Measurements from ENCODE around the gene SDHAF1.
A peak's percentile ranks its signal among the peaks of the same experiment; 100 is the strongest.
"Not testable (repeated sequence)": the region's sequence is repeated elsewhere in the genome, so short reads cannot be mapped to it uniquely, and the experiment has no call there.

Gene SDHAF1

DNA sequence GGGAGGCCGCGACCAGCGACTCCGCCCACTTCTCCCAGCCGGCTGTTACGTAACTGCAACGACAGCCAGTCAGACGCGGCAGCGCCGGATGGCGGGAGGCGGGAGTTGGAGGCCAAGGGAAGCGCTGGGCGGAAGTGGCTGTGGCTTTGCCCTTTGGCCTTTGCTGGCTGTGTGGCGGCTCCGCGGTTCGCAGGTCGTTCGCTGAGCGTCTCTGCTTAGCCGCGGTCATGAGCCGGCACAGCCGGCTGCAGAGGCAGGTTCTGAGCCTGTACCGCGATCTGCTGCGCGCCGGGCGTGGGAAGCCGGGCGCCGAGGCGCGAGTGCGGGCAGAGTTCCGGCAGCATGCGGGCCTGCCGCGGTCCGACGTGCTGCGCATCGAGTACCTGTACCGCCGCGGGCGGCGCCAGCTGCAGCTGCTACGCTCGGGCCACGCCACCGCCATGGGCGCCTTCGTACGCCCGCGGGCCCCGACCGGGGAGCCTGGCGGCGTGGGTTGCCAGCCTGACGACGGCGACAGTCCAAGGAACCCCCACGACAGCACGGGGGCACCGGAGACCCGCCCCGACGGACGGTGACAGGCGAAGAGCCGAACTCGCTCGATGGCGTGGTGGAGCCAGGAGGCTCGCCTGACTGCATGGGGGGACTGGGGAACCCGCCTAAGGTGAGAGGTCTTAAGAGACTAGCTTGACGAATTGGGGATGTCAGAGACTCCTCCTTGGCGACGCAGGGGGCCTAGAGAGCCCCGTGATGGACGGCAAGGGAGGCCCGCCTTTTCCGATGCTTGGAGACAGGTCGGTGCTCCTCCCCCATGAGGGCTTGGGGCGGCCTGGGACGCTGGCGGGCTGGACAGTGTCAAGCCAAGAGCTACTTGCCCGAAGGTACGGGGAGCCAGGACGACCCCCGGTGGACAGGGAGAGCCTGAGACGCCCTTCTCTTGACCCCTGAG is at the start of gene SDHAF1:
Gene SDHAF1 (plus strand): TSS at position 141 of the 946 bp plus-strand sequence. CDS start 87 bp downstream, at position 228.
- Histone ChIP-seq H3K27ac (ENCODE audit: low read depth, low read length) (peak within 1 kb of the TSS; percentile 75), H3K4me3 (ENCODE audit: low read length) (peak within 1 kb of the TSS; percentile 87), H3K4me1 (ENCODE audit: control insufficient read depth, insufficient read depth, low read length) (peaks cover 18% of the 10 kb centered on the region), H3K9ac (ENCODE audit: low read length) (peak within 1 kb of the TSS; percentile 84), H3K27me3 (ENCODE audit: control insufficient read depth, insufficient read depth, low read length) (no peaks in the 10 kb centered on the region), H3K36me3 (ENCODE audit: control insufficient read depth, insufficient read depth, low read length) (peaks cover 4% of the 10 kb centered on the region)

DNA sequence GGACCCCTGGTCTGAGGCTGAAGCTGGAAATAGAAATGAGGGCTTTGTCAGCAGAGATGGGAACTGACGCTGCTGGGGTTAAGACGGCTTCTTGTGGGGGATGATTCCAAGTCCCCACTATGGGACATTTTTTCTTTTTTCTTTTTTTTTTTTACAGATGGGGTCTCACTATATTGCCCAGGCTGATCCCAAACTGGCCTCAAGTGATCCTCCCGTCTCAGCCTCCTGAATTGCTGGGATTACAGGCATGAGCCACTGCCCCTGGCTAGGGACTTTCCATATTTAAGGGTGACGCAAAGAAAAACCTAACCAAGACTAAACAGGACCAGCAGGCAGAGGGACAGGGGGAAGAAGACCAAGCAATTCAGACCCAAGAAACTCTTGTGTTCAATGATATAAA is 48.8 kb upstream of the SDHAF1 start:
- H3K27me3 ChIP-seq (ENCODE audit: control insufficient read depth, insufficient read depth, low read length): no peaks in the 10 kb centered on the region
- no peak overlapping the region for H3K4me3 ChIP-seq (ENCODE audit: low read length)
- H3K36me3 ChIP-seq (ENCODE audit: control insufficient read depth, insufficient read depth, low read length): peaks cover 2% of the 10 kb centered on the region
- no peak overlapping the region for H3K27ac ChIP-seq (ENCODE audit: low read depth, low read length)
- H3K4me1 ChIP-seq (ENCODE audit: control insufficient read depth, insufficient read depth, low read length): no peaks in the 10 kb centered on the region
- no peak overlapping the region for H3K9ac ChIP-seq (ENCODE audit: low read length)

DNA sequence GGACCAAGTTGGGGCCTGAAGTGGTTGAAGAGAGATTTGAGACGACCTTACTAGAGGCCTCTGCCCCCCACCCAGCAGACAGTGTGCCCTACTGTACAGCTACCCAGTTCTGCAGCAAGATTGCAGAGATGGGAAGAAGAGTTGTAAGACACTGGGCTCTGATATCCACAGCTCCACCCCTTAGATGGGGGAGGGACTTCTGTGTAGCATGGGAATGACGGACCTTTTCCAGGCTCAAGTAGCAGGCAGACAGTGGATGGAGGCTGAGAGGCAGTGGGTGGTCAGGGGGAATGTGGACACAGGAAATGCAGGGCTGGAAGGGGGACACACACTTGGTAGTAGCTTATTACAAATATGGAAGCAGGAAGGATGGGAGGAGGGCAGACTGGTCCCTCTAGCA is 45.9 kb upstream of the SDHAF1 start:
- no peak overlapping the region for H3K27ac ChIP-seq (ENCODE audit: low read depth, low read length)
- no peaks in the 10 kb centered on the region for H3K36me3 ChIP-seq (ENCODE audit: control insufficient read depth, insufficient read depth, low read length)
- H3K27me3 ChIP-seq (ENCODE audit: control insufficient read depth, insufficient read depth, low read length): no peaks in the 10 kb centered on the region
- H3K4me1 ChIP-seq (ENCODE audit: control insufficient read depth, insufficient read depth, low read length): no peaks in the 10 kb centered on the region
- H3K4me3 ChIP-seq (ENCODE audit: low read length): no peak overlapping the region
- H3K9ac ChIP-seq (ENCODE audit: low read length): no peak overlapping the region

DNA sequence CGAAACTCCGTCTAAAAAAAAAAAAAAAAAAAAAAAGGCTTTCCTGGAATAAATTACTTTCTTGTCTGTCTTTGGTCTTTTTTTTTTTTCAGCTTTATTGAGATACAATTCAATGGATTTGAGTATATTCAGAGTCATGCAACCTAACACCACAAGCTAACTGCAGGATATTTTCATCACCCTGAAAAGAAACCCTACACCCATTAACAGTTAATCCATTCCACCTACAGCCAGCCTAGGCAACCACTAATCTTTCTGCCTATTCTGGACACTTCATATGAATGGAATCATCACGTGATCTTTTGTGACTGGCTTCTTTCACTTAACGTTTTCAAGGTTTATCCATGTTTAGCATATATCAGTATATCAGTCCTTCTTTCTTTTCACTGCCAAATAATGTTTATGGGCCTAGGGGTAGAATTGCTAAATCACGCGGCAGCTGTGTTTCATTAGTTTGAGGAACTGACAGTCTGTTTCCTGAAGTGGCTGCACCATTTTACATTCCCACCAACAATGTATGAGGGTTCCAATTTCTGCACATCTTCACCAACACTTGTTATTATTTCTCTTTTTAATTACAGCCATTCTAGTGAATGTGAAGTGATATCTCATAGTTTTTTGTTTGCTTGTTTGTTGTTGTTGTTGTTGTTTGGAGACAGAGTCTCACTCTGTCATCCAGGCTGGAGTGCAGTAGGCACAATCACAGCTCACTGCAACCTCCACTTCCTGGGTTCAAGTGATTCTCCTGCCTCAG is 38.9 kb upstream of the SDHAF1 start:
- Histone ChIP-seq H3K9ac (ENCODE audit: low read length) (no peak overlapping the region), H3K27ac (ENCODE audit: low read depth, low read length) (no peak overlapping the region), H3K4me1 (ENCODE audit: control insufficient read depth, insufficient read depth, low read length) (no peaks in the 10 kb centered on the region), H3K27me3 (ENCODE audit: control insufficient read depth, insufficient read depth, low read length) (peaks cover 19% of the 10 kb centered on the region), H3K36me3 (ENCODE audit: control insufficient read depth, insufficient read depth, low read length) (no peaks in the 10 kb centered on the region), H3K4me3 (ENCODE audit: low read length) (no peak overlapping the region)

GRCh38 chr19:35957411-35957810 is 37.6 kb upstream of the SDHAF1 start:
- not testable (repeated sequence) for H3K27ac ChIP-seq (ENCODE audit: low read depth, low read length); H3K4me3 ChIP-seq (ENCODE audit: low read length); H3K9ac ChIP-seq (ENCODE audit: low read length); H3K36me3 ChIP-seq (ENCODE audit: control insufficient read depth, insufficient read depth, low read length); H3K4me1 ChIP-seq (ENCODE audit: control insufficient read depth, insufficient read depth, low read length)
- H3K27me3 ChIP-seq (ENCODE audit: control insufficient read depth, insufficient read depth, low read length): peaks cover 19% of the 10 kb centered on the region

- Histone ChIP-seq H3K9ac (ENCODE audit: low read length) (no peak overlapping the region), H3K4me1 (ENCODE audit: control insufficient read depth, insufficient read depth, low read length) (no peaks in the 10 kb centered on the region), H3K4me3 (ENCODE audit: low read length) (no peak overlapping the region), H3K27ac (ENCODE audit: low read depth, low read length) (no peak overlapping the region), H3K36me3 (ENCODE audit: control insufficient read depth, insufficient read depth, low read length) (no peaks in the 10 kb centered on the region), H3K27me3 (ENCODE audit: control insufficient read depth, insufficient read depth, low read length) (peaks cover 19% of the 10 kb centered on the region)
These were observed 36.3 kb upstream of the SDHAF1 start for GRCh38 chr19:35958660-35959039.

DNA sequence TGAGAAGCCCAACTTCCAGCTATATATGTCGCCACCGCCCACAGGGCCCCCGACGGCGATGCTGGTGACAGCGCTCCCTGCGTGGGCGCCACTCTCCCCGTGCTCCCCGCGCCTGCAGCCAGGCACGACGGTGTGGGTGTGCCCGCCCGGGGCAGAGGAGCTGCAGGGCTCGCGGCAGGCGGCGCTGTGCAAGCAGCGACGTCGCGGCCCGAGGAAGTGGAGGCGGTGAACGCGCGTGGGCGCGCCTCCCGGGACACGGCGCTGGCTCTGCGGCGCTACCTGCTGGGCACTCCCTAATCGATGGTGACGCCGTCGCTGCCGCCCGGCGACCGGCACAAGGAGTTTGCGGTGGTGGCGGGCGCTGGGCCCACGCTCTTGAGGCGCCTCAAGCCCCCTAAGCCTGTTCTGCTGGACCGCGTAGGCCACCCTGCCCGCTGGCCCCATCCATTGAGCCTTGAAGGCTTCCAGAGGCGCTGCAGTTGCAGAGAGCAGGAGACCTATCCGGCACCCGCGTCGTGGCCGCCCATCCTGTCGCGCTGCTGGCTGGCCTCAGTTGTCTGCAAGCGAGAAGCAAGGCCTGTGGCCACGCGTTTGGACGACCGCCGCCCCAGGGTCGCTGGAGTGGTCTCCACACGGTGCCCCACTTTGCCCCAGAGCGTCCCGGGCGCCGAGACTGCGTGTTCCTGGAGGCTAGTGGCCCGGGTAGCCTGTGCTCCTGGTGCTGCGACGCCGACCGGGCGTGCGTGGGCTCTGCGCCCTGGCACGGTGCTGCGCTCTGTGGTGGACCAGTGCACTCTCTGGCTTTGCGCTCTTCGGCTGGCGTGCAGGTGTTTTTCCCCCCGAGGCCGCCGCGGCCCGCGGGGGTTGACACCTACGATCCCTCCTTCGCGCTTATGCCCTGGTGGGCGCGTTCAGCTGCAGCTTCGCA is 35.7 kb upstream of the SDHAF1 start:
- H3K36me3 ChIP-seq (ENCODE audit: control insufficient read depth, insufficient read depth, low read length): no peaks in the 10 kb centered on the region
- H3K4me3 ChIP-seq (ENCODE audit: low read length): peak overlapping the region; percentile 19
- H3K27ac ChIP-seq (ENCODE audit: low read depth, low read length): no peak overlapping the region
- peaks cover 19% of the 10 kb centered on the region for H3K27me3 ChIP-seq (ENCODE audit: control insufficient read depth, insufficient read depth, low read length)
- no peak overlapping the region for H3K9ac ChIP-seq (ENCODE audit: low read length)
- H3K4me1 ChIP-seq (ENCODE audit: control insufficient read depth, insufficient read depth, low read length): no peaks in the 10 kb centered on the region

DNA sequence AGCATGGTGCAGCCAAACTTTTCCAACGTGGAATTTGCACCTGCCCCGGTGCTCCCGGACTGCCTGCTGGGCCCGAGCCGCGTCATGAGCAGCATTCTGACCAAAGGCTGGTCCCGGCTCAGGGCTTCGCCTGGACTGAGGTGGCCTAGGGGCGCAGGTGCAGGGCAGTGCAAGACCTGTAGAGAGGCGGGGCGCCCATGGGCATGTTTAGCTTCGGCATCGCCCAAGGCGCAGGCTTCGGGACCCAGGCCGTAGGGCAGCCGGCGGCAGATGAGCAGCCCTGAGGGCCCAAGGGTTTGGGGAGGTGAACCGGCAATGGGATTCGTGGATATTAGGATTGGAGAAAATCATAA is 35.0 kb upstream of the SDHAF1 start:
- no peaks in the 10 kb centered on the region for H3K36me3 ChIP-seq (ENCODE audit: control insufficient read depth, insufficient read depth, low read length)
- no peak overlapping the region for H3K9ac ChIP-seq (ENCODE audit: low read length)
- H3K4me3 ChIP-seq (ENCODE audit: low read length): no peak overlapping the region
- H3K27ac ChIP-seq (ENCODE audit: low read depth, low read length): no peak overlapping the region
- H3K27me3 ChIP-seq (ENCODE audit: control insufficient read depth, insufficient read depth, low read length): peaks cover 19% of the 10 kb centered on the region
- no peaks in the 10 kb centered on the region for H3K4me1 ChIP-seq (ENCODE audit: control insufficient read depth, insufficient read depth, low read length)

- Histone ChIP-seq H3K27me3 (ENCODE audit: control insufficient read depth, insufficient read depth, low read length) (peaks cover 19% of the 10 kb centered on the region), H3K36me3 (ENCODE audit: control insufficient read depth, insufficient read depth, low read length) (no peaks in the 10 kb centered on the region), H3K4me3 (ENCODE audit: low read length) (no peak overlapping the region), H3K27ac (ENCODE audit: low read depth, low read length) (no peak overlapping the region), H3K4me1 (ENCODE audit: control insufficient read depth, insufficient read depth, low read length) (no peaks in the 10 kb centered on the region), H3K9ac (ENCODE audit: low read length) (no peak overlapping the region)
These were observed 34.5 kb upstream of the SDHAF1 start for GRCh38 chr19:35960432-35960972.

GRCh38 chr19:35963514-35963913 is 31.5 kb upstream of the SDHAF1 start:
- H3K36me3 ChIP-seq (ENCODE audit: control insufficient read depth, insufficient read depth, low read length): no peaks in the 10 kb centered on the region
- peaks cover 14% of the 10 kb centered on the region for H3K27me3 ChIP-seq (ENCODE audit: control insufficient read depth, insufficient read depth, low read length)
- H3K9ac ChIP-seq (ENCODE audit: low read length): no peak overlapping the region
- H3K4me3 ChIP-seq (ENCODE audit: low read length): no peak overlapping the region
- no peaks in the 10 kb centered on the region for H3K4me1 ChIP-seq (ENCODE audit: control insufficient read depth, insufficient read depth, low read length)
- no peak overlapping the region for H3K27ac ChIP-seq (ENCODE audit: low read depth, low read length)

DNA sequence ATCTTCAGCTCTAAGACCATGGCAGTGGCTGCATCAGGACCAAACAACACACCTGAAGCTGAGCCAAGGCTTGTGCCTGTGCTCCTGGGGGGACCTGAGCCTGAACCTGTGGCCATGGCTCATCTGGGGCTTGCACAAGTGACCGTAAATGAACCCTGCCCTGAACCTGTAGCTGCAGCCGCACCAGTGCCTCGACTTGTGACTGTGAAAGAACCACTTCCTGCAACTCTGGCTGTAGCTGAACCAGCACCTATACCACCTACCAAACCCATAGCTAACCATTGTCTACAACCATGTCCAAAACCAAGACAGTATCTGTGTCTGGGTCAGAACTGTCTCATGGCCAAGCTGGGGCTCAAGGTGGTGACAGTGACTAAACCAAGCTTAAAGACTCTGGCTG is 28.2 kb upstream of the SDHAF1 start:
- Histone ChIP-seq H3K4me3 (ENCODE audit: low read length) (no peak overlapping the region), H3K27me3 (ENCODE audit: control insufficient read depth, insufficient read depth, low read length) (no peaks in the 10 kb centered on the region), H3K4me1 (ENCODE audit: control insufficient read depth, insufficient read depth, low read length) (no peaks in the 10 kb centered on the region), H3K36me3 (ENCODE audit: control insufficient read depth, insufficient read depth, low read length) (no peaks in the 10 kb centered on the region), H3K9ac (ENCODE audit: low read length) (no peak overlapping the region), H3K27ac (ENCODE audit: low read depth, low read length) (no peak overlapping the region)

- Histone ChIP-seq H3K4me3 (ENCODE audit: low read length) (no peak overlapping the region), H3K27me3 (ENCODE audit: control insufficient read depth, insufficient read depth, low read length) (no peaks in the 10 kb centered on the region), H3K4me1 (ENCODE audit: control insufficient read depth, insufficient read depth, low read length) (no peaks in the 10 kb centered on the region), H3K36me3 (ENCODE audit: control insufficient read depth, insufficient read depth, low read length) (no peaks in the 10 kb centered on the region), H3K27ac (ENCODE audit: low read depth, low read length) (no peak overlapping the region), H3K9ac (ENCODE audit: low read length) (no peak overlapping the region)
These were observed 21.5 kb upstream of the SDHAF1 start for GRCh38 chr19:35973487-35973886.

Measured in rectal smooth muscle tissue (tissue), 1 donor.